ENCODE data around the gene CERS3.
"Not testable (repeated sequence)": the region's sequence is repeated elsewhere in the genome, so short reads cannot be mapped to it uniquely, and the experiment has no call there.

The CERS3 gene

DNA sequence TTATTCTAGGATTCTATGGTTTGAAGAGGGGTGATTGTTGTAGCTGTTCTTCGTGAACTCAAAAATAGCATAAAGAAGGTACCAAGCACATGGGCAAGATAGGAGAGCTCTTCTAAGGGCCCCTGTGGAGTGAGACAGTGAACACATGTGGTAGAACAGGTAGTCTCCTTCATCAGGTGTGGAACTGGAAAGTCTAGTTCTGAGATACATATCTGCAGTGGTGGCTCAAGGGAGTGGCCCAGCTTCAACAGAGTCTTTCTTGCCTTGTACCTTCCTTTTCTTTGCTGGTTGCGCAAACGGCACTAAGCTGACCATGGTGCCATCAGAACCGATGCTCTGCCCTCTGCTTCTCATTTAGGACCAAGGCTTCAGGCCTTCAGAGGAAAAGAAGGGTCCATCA, 65.2 kb downstream of the CERS3 start:
- DNase-seq = no peak

GRCh38 chr15:100461049-100461448, 67.7 kb downstream of the CERS3 start:
- DNase-seq = no peak

DNA sequence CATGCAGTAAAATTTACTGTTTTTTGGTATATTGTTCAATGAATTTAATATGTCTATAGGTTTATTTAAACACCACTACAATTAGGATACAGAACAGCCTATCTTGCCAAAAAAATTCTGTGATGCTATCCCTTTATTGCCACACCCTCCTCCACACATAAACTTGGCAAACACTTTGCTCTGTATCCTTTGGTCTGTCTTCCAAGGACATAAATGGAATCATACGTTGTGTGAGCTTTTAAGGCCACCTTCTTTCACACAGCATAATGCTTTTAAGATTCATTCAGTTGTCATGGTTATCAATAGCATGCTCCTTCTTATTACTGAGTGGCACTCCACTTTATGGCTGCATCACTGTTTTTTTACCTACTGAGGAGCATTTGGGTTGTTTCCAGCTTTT, 71.5 kb downstream of the CERS3 start:
- no peak for DNase-seq

- DNase-seq = no peak
Observed at GRCh38 chr15:100454148-100454547, 74.6 kb downstream of the CERS3 start.

GRCh38 chr15:100448481-100448880, 80.3 kb downstream of the CERS3 start:
- DNase-seq = no peak

- DNase-seq = not testable (repeated sequence)
Observed at GRCh38 chr15:100441063-100441462, 87.7 kb downstream of the CERS3 start.

GRCh38 chr15:100439514-100439913, 89.2 kb downstream of the CERS3 start:
- DNase-seq = no peak

- peak; percentile 14 to 21 for DNase-seq
Observed at GRCh38 chr15:100438570-100438969, 90.2 kb downstream of the CERS3 start.

DNA sequence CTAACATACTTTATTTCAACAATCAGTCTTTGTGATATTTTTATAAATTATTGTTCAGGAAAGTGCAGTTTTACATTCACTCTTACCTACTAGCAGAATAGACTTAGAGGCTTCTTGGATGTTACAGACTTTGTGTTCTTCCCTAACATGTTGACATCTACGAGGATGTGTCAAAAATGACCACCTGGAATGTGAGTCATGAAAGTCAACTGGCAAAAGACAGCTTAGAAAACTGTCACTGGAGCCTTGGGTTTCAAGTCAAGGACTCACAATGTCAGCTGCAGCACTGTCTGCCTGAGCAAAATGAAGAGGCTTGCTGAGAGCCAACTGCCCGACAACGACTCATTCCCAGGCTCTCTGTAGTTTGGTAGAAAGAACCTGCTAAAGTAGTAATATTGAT, 91.5 kb downstream of the CERS3 start:
- no peak for DNase-seq

DNA sequence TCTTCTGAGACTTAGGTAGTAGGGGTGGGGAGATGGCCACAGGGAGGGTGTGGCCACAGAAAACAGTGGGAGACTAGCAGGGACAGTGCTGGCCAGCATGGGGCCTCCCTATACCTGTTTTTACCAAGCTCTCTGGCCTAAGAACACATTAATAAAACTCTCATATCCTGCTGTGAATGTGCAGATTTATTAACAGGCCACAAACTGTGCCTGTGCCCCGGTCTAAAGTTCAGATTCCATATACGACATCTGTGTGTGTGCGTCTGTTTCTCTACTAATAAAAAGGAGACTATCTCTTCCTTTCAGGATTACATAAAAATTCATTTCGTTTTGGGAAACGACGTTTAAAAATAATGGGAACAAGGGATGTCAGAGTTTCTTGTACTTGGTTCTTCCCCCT, 94.2 kb downstream of the CERS3 start:
- DNase-seq = no peak

DNA sequence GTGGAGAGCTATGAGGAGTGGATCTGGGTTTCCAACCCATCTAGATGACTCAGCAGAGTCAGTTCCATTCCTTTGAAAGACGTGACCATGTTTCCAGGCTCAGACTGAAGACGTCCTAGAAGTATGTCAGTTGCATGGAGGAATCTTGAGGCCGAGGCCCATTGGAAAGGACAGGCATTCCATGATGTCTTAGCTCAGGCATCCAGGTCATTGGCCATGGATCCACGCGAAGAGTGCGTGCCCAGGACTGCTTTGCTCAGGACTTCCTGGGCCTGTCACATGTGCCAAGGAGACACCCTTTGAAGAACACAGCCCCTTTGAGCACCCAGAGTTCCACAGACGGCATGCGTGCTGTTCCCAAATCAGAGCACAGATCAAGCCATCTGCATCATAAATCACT, 94.7 kb downstream of the CERS3 start:
- DNase-seq = no peak

GRCh38 chr15:100433304-100433703, 95.4 kb downstream of the CERS3 start:
- no peak for DNase-seq

DNA sequence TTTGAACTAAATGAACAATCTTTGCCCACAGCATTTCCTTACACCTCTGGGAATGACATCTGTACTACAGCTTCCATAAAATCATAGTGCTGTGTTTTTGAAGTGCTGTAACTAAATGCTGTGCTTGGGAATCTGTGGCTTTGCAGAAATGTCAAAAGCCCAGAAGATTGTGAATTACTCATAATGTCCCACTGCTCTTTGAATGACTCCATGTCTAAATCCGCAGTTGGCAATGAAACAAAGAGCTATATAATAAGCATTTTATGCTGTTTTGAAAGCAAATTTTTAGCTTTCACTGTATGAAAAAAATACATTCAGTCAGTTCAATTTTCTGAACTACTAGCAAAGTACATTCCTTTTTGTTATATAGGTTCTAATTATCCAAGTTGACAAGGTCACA, 98.3 kb downstream of the CERS3 start:
- DNase-seq = no peak

DNA sequence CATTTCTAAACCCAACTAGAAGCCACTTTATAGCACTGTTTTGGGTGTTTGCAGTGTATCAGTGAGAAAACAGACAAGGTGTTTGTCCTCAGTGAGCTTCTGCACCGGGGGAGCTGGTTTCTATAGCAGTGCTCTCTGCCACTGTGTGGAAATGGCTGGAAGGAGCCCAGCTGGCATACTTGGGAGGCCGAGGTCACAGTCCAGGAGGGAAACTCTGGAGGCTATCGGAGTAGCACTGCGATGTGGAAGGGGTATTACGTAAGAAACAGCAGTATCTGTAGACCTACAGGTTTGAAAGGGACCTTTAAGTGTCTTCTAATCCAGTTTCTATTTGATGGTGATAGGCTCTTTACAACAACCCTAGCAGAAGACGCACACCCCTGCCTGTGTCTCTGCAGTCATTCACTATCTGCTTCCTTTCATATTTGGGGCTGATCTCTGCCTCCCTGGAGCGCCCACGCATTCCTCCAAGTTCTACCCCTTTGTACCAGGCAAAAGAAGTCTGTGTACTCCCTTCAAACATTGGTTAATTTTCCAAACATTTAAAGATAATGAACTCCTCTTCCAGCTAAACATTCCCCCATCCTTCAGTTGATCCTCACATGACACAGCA, 99.5 kb downstream of the CERS3 start:
- DNase-seq = no peak

- DNase-seq = no peak
Observed at GRCh38 chr15:100426937-100427336, 101.8 kb downstream of the CERS3 start.

DNA sequence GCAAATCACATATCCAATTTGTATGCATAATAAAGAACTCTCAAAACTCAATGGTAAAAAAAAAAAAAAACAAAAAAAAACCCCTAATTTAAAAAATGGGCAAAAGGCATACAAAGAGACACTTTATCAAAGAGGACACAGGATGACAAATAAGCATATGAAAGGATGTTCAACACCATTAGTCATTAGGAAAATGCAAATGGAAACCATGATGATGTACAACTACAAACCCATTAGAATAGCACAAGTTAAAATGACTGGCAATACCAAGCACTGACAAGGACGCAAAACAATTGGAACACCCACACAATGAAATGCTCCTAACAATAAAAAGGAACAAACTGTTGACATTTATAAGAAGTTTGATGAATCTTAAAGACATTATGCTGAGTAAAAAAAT, 123.6 kb downstream of the CERS3 start:
- no peak for DNase-seq

GRCh38 chr15:100400996-100401395, 127.8 kb downstream of the CERS3 start:
- DNase-seq = no peak

DNA sequence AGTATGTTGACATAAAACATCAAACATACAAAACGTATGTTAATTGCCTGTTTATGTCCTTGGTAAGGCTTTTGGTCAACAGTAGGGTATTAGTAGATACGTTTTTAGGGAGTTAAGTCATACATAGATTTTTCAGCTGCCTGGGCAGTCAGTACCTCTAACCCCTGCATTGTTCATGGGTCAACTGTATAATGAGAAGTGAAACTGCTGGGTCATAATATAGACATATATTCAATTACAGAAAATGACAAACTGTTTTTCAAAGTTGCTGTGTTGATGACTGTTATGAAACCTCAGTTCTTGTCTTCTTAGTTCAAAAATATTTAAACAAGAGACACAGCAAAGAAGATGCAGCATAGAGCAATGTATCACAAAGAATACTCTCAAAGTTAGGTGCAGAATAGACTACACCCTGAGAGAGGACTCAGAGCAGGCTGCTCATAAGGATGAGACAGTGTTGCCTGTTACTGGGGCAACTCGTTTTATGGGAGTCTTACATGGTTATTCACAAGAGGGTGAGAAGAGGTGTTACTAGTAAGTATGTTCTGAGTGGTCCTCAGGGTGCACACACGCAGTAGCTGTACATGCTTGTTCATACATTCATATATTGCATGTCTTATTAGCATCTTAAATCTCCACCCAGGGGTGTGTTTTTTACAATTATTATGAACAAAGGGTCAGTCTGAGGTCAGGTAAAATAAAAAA, 133.9 kb downstream of the CERS3 start:
- no peak for DNase-seq

GRCh38 chr15:100393008-100393407, 135.7 kb downstream of the CERS3 start:
- DNase-seq = no peak

- DNase-seq = no peak
Observed at GRCh38 chr15:100385300-100386050, 143.3 kb downstream of the CERS3 start.

DNA sequence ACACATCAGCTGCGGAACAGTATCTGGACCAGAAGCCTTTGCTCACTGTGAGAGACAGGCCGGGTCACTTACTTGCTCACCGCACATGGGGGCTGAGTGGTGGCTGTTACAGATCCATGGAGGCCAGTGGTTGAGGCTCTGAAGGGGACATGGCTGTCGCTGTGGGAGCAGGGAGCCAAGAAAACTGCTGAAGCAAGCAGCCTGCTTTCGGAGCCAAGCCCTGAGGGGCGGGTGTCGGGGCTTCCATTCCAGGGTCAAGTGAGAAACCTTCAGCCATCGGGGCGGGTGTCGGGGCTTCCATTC, 144.7 kb downstream of the CERS3 start:
- no peak for DNase-seq

DNA sequence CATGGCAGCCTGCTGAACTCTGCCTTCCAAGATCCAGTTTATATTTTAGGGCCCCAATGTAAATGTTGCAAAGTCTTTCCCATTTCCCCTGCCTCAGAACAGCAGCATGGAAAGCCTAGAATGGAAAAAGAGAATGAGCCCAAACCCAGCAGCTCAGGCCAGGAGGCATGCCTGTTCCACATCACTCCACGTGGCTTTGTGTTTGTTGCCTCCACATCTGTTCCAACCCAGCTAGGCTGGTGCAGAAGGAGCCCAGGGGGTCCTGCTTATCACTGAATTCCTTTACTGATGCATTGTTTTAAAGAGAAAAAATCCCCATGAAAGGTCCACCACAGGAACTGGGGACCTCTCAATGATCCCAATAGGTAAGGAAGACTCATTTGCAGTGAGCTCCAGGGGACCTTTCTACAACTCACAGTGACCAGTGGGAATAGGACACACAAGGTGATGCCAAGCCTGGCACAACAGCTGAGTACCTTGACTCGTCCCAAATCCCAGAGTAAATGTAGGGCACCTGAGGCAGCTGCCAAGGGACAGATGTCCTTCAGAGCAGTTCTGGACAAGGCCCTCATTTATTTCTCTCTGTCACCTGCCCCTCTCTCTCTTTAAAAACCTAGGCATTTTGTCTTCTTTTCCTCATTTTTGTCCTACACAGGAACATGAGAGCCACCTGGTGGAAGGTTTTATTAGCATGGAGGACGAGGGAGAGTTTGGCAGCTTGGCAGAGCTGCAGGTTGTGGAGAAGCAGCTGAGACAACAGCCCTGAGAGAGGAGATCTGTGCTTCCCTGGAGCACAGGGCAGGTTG, 145.2 kb downstream of the CERS3 start:
- DNase-seq = peak; percentile 5 to 13

DNA sequence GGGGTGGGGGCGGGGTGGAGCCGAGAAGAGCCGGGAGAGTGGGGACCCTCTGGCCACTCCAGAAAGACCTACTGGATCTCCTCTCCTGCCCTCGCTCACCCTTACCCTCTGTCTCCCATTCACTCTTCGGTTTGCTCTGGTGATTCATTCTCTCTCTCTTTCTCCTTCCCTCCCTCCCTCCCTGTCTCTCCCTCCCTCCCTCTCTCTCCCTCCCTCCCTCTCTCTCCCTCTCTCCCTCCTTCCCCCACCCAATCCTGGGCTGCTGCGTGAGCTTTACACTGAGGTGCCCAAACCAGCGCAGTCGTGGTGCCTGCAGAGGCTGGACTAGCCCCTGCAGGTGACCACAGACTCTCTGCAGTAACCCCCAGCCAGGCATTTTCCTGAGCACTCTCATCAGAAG, 154.8 kb downstream of the CERS3 start:
- DNase-seq = no peak
